IMR-90 (cell line): ENCODE measurements around the gene EPHB1. TPM values are rescaled to one million over a fixed set of nuclear protein-coding genes. Genes with fewer than 3 reads are reported as not detected.
A peak's percentile ranks its signal among the peaks of the same experiment; 100 is the strongest.

Experiments used
- ATAC-seq: fragments of 200-7000 bp; cut with Tn5 transposase; 2 replicates; pipeline ENCODE4 v1.9.1; 2020; ENCODE audit warnings: low read depth, mild to moderate bottlenecking, moderate library complexity
- BruUV-seq: library from RNA; stranded (reverse); fragments of 400-500 nt; replicated peaks from 2 replicates; lab custom pipeline; 2021; lab: Mats Ljungman, UMichigan
- CTCF ChIA-PET: fragments of 300-600 bp; formaldehyde crosslinking; extraction: SDS; loops from one replicate; lab custom pipeline; 2021; ENCODE audit warnings: antibody characterized with exemption; lab: Yijun Ruan, JAX
- POLR2A ChIA-PET: fragments of 300-600 bp; sonication (Branson Sonifier 250); formaldehyde crosslinking; loops from one replicate; lab custom pipeline; 2022; ENCODE audit warnings: antibody characterized with exemption; ENCODE audit not compliant: unreplicated experiment; lab: Charles Lee
- DNase-seq: peaks from one replicate; pipeline ENCODE4 v3.0.0; 2013
- H2AFZ ChIP-seq: replicated peaks from 2 replicates; pipeline ENCODE3; 2013; ENCODE audit warnings: low read length, mild to moderate bottlenecking; ENCODE audit not compliant: poor library complexity
- H2AK5ac ChIP-seq: 2 replicates; pipeline ENCODE4 v1.6.1; 2013; ENCODE audit warnings: low read depth, low read length, inconsistent platforms
- H2AK9ac ChIP-seq: replicated peaks from 2 replicates; pipeline ENCODE3; 2013; ENCODE audit warnings: mild to moderate bottlenecking, low read depth, low read length, moderate library complexity; ENCODE audit not compliant: poor library complexity
- H2BK120ac ChIP-seq: 2 replicates; pipeline ENCODE4 v1.6.1; 2013; ENCODE audit warnings: low read depth, low read length, inconsistent platforms
- H2BK15ac ChIP-seq: 3 replicates; pipeline ENCODE4 v1.6.1; 2013; ENCODE audit warnings: low read depth, low read length, inconsistent platforms
- H2BK20ac ChIP-seq: 2 replicates; pipeline ENCODE4 v1.6.1; 2013; ENCODE audit warnings: low read depth, mild to moderate bottlenecking, inconsistent platforms, low read length, moderate library complexity
- H2BK5ac ChIP-seq: 2 replicates; pipeline ENCODE4 v1.6.1; 2013; ENCODE audit warnings: mild to moderate bottlenecking, low read depth, low read length, inconsistent platforms; ENCODE audit not compliant: poor library complexity, severe bottlenecking
- H3K14ac ChIP-seq: replicated peaks from 2 replicates; pipeline ENCODE4 v1.6.1; 2013; ENCODE audit warnings: low read depth, low read length, inconsistent platforms
- H3K18ac ChIP-seq: 2 replicates; pipeline ENCODE4 v1.6.1; 2013; ENCODE audit warnings: low read depth, low read length, control low read depth
- H3K23ac ChIP-seq: 2 replicates; pipeline ENCODE4 v1.6.1; 2013; ENCODE audit warnings: low read depth, low read length, inconsistent platforms
- H3K27ac ChIP-seq: 2 replicates; pipeline ENCODE4 v1.5.1; 2013; ENCODE audit warnings: mild to moderate bottlenecking, control low read depth, low read length; ENCODE audit not compliant: insufficient read depth
- H3K27me3 ChIP-seq: 2 replicates; pipeline ENCODE4 v1.6.1; 2013; ENCODE audit warnings: low read length; ENCODE audit not compliant: control insufficient read depth, insufficient read depth
- H3K36me3 ChIP-seq: 2 replicates; pipeline ENCODE4 v1.6.1; 2013; ENCODE audit warnings: low read length, mixed read lengths; ENCODE audit not compliant: control insufficient read depth, insufficient read depth
- H3K4ac ChIP-seq: 2 replicates; pipeline ENCODE4 v1.6.1; 2013; ENCODE audit warnings: low read depth, low read length, inconsistent platforms
- H3K4me1 ChIP-seq: 2 replicates; pipeline ENCODE4 v1.6.1; 2013; ENCODE audit warnings: low read length, mixed read lengths; ENCODE audit not compliant: control insufficient read depth, insufficient read depth
- H3K4me2 ChIP-seq: 2 replicates; pipeline ENCODE4 v1.6.1; 2013; ENCODE audit warnings: low read depth, mild to moderate bottlenecking, control low read depth, low read length, moderate library complexity
- H3K4me3 ChIP-seq: 2 replicates; pipeline ENCODE4 v1.5.1; 2013; ENCODE audit warnings: low read depth, mild to moderate bottlenecking, control low read depth, low read length, moderate library complexity; ENCODE audit not compliant: insufficient read depth
- H3K56ac ChIP-seq: 2 replicates; pipeline ENCODE4 v1.6.1; 2013; ENCODE audit warnings: low read length, inconsistent platforms; ENCODE audit not compliant: insufficient read depth; ENCODE audit errors: extremely low read depth
- H3K79me1 ChIP-seq, 2 experiments: 2 replicates each; pipeline ENCODE4 v1.6.1; 2013; ENCODE audit warnings: low read length in 2 of 2, inconsistent platforms in 1 of 2, low read depth in 1 of 2
- H3K9ac ChIP-seq: 2 replicates; pipeline ENCODE4 v1.6.1; 2013; ENCODE audit warnings: low read depth, low read length, control low read depth
- H3K9me1 ChIP-seq: 2 replicates; pipeline ENCODE4 v1.6.1; 2013; ENCODE audit warnings: low read length, inconsistent platforms; ENCODE audit not compliant: insufficient read depth
- H3K9me3 ChIP-seq: 2 replicates; pipeline ENCODE4 v1.6.1; 2013; ENCODE audit warnings: low read length; ENCODE audit not compliant: control insufficient read depth, insufficient read depth
- H4K20me1 ChIP-seq: 2 replicates; pipeline ENCODE4 v1.6.1; 2013; ENCODE audit warnings: low read length, inconsistent platforms; ENCODE audit not compliant: insufficient read depth
- H4K5ac ChIP-seq: 2 replicates; pipeline ENCODE4 v1.6.1; 2013; ENCODE audit warnings: mild to moderate bottlenecking, low read depth, low read length, control low read depth
- H4K8ac ChIP-seq, 2 experiments: 2 replicates each; pipeline ENCODE4 v1.6.1; 2013; ENCODE audit warnings: low read depth in 2 of 2, low read length in 2 of 2, control low read depth in 1 of 2, inconsistent platforms in 1 of 2
- H4K91ac ChIP-seq: 2 replicates; pipeline ENCODE4 v1.6.1; 2013; ENCODE audit warnings: low read depth, low read length, inconsistent platforms; ENCODE audit not compliant: insufficient read depth
- CEBPB ChIP-seq: IDR thresholded peaks from 2 replicates; pipeline ENCODE4 v1.6.1; 2012; ENCODE audit warnings: low read depth, low read length, improper control_type of control experiment
- CHD1 ChIP-seq: IDR thresholded peaks from 2 replicates; pipeline ENCODE4 v1.6.1; 2012; ENCODE audit warnings: low read depth, low read length, improper control_type of control experiment
- FOS ChIP-seq: fragments of 150-350 bp; IDR thresholded peaks from 2 replicates; pipeline ENCODE4 v1.6.1; 2016; ENCODE audit warnings: low read depth, low read length
- MAZ ChIP-seq: IDR thresholded peaks from 2 replicates; pipeline ENCODE4 v1.6.1; 2012; ENCODE audit warnings: low read depth, mild to moderate bottlenecking, low read length, improper control_type of control experiment, moderate library complexity, borderline replicate concordance
- NFE2L2 ChIP-seq: fragments of 150-350 bp; IDR thresholded peaks from 2 replicates; pipeline ENCODE4 v1.6.1; 2016; ENCODE audit warnings: low read depth, mild to moderate bottlenecking, low read length
- RCOR1 ChIP-seq: IDR thresholded peaks from 2 replicates; pipeline ENCODE4 v1.6.1; 2012; ENCODE audit warnings: mild to moderate bottlenecking, low read length, improper control_type of control experiment; ENCODE audit not compliant: insufficient replicate concordance
- SMC3 ChIP-seq: fragments of 150-350 bp; IDR thresholded peaks from 2 replicates; pipeline ENCODE4 v1.6.1; 2016; ENCODE audit warnings: low read depth, mild to moderate bottlenecking, antibody characterized with exemption, low read length, moderate library complexity
- WGBS, 2 experiments: methylation state at CpG; one replicate each; pipeline versions ENCODE4 v1.1.5 to v1.1.7; 2013; ENCODE audit warnings: missing lambda C conversion rate in 2 of 2; ENCODE audit not compliant: insufficient read length in 1 of 2; ENCODE audit errors: extremely low coverage in 2 of 2; 5-methylcytosine and 5-hydroxymethylcytosine counted together
- dilution Hi-C: fragments of 300-500 bp; cut with HindIII; formaldehyde crosslinking; loops from one replicate; pipeline ENCODE4 v1.14.3; 2018; ENCODE audit warnings: low sequenced_read_pairs; ENCODE audit not compliant: unreplicated experiment
- in situ Hi-C: fragments of 300-500 bp; cut with MboI; formaldehyde crosslinking; loops from 3 replicates; pipeline ENCODE4 v1.14.3; 2019; ENCODE audit warnings: low sequenced_read_pairs, inconsistent platforms, mixed read lengths
- intact Hi-C: fragments of 100-400 bp; cut with micrococcal nuclease; formaldehyde crosslinking; loops from 2 replicates; pipeline ENCODE4 v1.10.0; 2022
- polyA plus RNA-seq, 3 experiments: library from polyadenylated mRNA; depleted of rRNA; stranded (reverse); fragments of >200 nt; gene quantifications; 2 replicates each; pipeline ENCODE4 v1.2.3, GENCODE V29; 2012; ENCODE audit warnings: low replicate concordance in 1 of 3
- total RNA-seq: library from RNA; depleted of rRNA; stranded (reverse); fragments of >200 nt; gene quantifications from 2 replicates; pipeline ENCODE4 v1.2.3, GENCODE V29; 2012

Gene EPHB1
- total and polyA plus RNA-seq, 2 of the 4 experiments (the other 2 are of a cell fraction): 0.17 to 0.36 TPM

GRCh38 chr3:134974624-134975023 is 179.6 kb downstream of the EPHB1 start:
- CTCF ChIA-PET: no interaction called here

More at GRCh38 chr3:134974624-134975023, 179.6 kb downstream of the EPHB1 start:
- Histone ChIP-seq H4K91ac (no peak overlapping the region), H2AK5ac (no peak overlapping the region), H2BK15ac (no peak overlapping the region), H4K8ac (no peak overlapping the region), H2AK9ac (no peak overlapping the region), H3K9ac (no peak overlapping the region), H3K4ac (no peak overlapping the region), H4K5ac (no peak overlapping the region), H3K14ac (no peak overlapping the region), H3K27ac (no peak overlapping the region), H3K56ac (no peak overlapping the region), H3K23ac (no peak overlapping the region), H3K4me2 (no peak overlapping the region), H3K4me3 (no peak overlapping the region), H3K9me3 (no peaks in the 10 kb centered on the region), H4K20me1 (no peaks in the 10 kb centered on the region), H3K36me3 (no peaks in the 10 kb centered on the region), H2BK5ac (no peak overlapping the region), H3K18ac (no peak overlapping the region), H2BK120ac (no peak overlapping the region), H2BK20ac (no peak overlapping the region), H3K4me1 (no peaks in the 10 kb centered on the region), H3K9me1 (no peaks in the 10 kb centered on the region), H2AFZ (peak overlapping the region; percentile 13), H3K27me3 (no peaks in the 10 kb centered on the region), H3K79me1 (no peaks in the 10 kb centered on the region)
- DNase-seq: no peak
- intact Hi-C loops (no loop called here), in situ Hi-C loops (loop anchor here (25.0 kb wide), 1 partner anchor 88 kb away; no protein-coding TSS in a partner anchor), dilution Hi-C loops (no loop called here)
- ATAC-seq: no peak
- POLR2A ChIA-PET: no interaction called here
- no peak for TF ChIP-seq CHD1
- no peak for TF ChIP-seq RCOR1
- TF ChIP-seq MAZ: no peak
- TF ChIP-seq NFE2L2: no peak
- no peak for TF ChIP-seq FOS
- no peak for TF ChIP-seq CEBPB
- TF ChIP-seq SMC3: no peak
- 26% methylated on average over 3 of the region's 3 CpGs; no CpG with 5 or more reads in 1 of the 2 experiments for WGBS, 2 experiments
- no TSS peak for BruUV-seq
